ENCODE results near the gene HBG2.

- TF ChIP-seq ZBTB42 (CRISPR knock-in tag; IDR thresholded peaks at IDR 0.05) (no peak), TOE1 (CRISPR knock-in tag; IDR thresholded peaks at IDR 0.05) (no peak), ZNF713 (CRISPR knock-in tag; IDR thresholded peaks at IDR 0.05) (no peak), ZBTB2 (CRISPR knock-in tag; IDR thresholded peaks at IDR 0.05; ENCODE audit: low read depth) (no peak), CTCF (CRISPR knock-in tag; IDR thresholded peaks at IDR 0.05) (no peak), ZBTB1 (CRISPR knock-in tag; IDR thresholded peaks at IDR 0.05; ENCODE audit: borderline replicate concordance) (no peak), ZNF674 (CRISPR knock-in tag; IDR thresholded peaks at IDR 0.05; ENCODE audit: low read depth) (no peak), SIX1 (CRISPR knock-in tag; IDR thresholded peaks at IDR 0.05; ENCODE audit: borderline replicate concordance) (no peak), CEBPB (IDR thresholded peaks at IDR 0.05; ENCODE audit: borderline replicate concordance, low read depth, low read length) (no peak), ZNF83 (CRISPR knock-in tag; IDR thresholded peaks at IDR 0.05; ENCODE audit: borderline replicate concordance) (no peak), EP300 (IDR thresholded peaks at IDR 0.05; ENCODE audit: low read depth in 2 of 2, low read length in 2 of 2) (no peak), EP300 (CRISPR knock-in tag; IDR thresholded peaks at IDR 0.05; ENCODE audit: borderline replicate concordance) (no peak), ZNF784 (CRISPR knock-in tag; IDR thresholded peaks at IDR 0.05; ENCODE audit: borderline replicate concordance) (no peak), NFIC (IDR thresholded peaks at IDR 0.05; ENCODE audit: low read length) (no peak)
These were observed 33.7 kb upstream of the HBG2 start for GRCh38 chr11:5288108-5288905.
